GM21528 (cell line): ENCODE measurements around the gene ARAP1.

ENCODE experiments used
- ATAC-seq: cut with Tn5 transposase; IDR thresholded peaks from one replicate; pipeline ENCODE4 v1.9.1; 2021; ENCODE audit warnings: mild to moderate bottlenecking, moderate library complexity; ENCODE audit not compliant: unreplicated experiment, low FRiP score

ARAP1 gene

DNA sequence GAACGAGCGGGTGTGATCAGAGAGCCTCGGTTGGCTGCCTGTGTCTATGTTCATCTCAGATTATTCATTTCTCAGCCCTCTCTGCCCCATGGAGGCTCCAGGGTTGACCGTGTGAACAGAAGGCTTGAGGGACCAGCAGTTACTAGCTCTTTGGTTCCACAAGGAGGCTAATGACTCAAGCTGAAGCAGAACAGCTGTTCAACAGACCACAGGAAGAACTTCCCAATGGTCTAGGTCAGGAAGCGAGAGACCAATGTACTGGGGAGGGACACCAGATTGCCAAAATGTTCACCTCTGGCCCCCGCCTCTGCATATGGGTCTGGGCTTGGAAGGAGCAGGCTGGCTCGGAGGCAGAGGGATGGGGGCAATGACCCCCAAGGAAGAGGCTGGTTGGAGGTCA, 63.3 kb downstream of the ARAP1 start:
- no peak for ATAC-seq

- no peak for ATAC-seq
These were observed 63.7 kb downstream of the ARAP1 start for GRCh38 chr11:72688486-72688885.

DNA sequence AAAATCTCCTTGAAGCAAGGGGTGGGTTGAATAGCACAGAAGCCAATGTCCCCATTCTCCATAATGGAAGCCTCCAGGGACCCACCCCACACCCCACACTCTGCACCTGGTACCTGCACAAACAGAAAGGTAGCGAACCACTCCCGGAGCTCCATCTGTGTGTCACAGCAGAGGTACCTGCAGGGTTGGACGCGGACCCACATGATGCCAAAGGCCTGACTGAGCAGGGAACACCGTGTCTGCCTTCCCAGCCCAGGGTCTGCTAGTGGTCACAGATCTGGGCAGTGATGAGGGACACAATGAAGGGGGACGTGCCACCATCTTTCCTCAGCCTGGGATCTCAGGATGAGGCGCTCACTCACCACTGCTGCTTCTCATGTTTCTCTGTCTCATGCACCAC, 64.9 kb downstream of the ARAP1 start:
- no peak for ATAC-seq

DNA sequence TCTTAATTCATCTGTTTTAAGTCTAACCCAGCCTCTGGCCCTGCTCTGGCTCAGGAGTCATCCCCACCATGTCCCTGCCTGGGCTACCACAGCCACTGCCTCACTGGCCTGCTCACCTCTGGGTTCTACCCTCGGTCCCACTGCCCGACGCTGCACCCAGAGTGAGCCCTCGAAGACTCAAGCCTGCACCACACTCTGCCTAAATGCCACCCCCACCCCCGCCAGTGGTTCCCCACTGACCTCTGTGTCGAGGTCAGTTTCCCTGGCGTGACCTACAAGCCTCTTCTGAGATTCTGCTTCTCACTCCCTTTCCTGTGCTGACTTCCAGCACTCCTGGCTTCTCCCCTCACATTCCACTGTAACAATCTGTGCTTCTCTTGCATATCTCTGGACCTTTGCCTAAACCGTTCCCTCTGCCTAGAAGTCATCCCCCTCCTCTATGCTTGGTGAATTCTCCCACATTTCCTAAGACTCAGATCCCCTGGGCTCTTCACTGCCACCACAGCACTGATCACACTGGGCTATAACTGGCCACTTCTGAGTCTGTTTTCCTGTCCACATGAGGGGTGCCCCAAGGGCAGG, 65.5 kb downstream of the ARAP1 start:
- ATAC-seq, result no peak

DNA sequence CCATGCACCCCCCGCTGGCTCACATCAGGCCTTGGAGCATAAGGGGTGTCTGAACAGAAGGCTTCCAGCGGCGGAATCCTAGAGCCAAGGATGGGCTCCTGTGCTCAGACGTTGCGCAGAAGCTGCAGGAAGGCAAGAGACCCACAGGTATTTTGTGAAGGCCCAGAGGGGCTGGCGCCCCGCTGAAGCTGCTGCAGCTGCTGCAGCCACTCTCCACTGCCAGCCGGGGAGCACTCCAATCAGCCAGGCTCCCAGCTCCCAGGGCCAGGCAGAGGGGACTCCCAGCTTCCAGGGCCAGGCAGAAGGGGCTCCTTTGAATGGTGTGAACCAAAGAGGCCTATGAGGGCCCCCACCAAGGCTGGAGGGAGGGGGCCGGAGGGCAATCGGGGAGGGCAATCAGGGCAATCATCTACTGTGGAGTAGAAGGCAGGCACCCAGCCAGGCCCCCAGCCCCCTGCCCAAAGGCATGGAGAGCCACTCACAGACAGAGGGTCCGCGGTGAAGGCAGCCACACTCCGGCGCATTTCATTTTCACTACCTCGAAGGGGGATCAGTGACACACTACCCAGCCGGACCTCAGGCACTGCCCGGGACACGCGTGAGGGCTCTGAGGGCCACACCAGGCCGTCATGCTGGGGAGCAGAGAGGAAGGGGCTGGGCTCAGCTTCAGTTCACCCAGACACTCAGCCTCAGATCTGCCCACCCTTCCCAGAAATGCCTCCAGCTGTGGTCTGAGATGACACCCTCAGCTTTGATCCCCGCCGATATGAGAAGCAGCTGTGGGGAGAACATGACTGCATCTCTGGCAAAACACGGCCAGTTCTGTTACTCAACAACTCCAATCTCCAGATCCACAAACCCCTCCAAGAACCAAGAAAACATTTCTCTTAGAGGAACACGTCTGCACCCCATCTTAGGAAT, 66.4 kb downstream of the ARAP1 start:
- ATAC-seq, result no peak

- no peak for ATAC-seq
These were observed 67.8 kb downstream of the ARAP1 start for GRCh38 chr11:72684236-72684912.

- ATAC-seq, result no peak
These were observed 68.4 kb downstream of the ARAP1 start for GRCh38 chr11:72683782-72684200.

- ATAC-seq, result no peak
These were observed 69.4 kb downstream of the ARAP1 start for GRCh38 chr11:72682858-72683243.

DNA sequence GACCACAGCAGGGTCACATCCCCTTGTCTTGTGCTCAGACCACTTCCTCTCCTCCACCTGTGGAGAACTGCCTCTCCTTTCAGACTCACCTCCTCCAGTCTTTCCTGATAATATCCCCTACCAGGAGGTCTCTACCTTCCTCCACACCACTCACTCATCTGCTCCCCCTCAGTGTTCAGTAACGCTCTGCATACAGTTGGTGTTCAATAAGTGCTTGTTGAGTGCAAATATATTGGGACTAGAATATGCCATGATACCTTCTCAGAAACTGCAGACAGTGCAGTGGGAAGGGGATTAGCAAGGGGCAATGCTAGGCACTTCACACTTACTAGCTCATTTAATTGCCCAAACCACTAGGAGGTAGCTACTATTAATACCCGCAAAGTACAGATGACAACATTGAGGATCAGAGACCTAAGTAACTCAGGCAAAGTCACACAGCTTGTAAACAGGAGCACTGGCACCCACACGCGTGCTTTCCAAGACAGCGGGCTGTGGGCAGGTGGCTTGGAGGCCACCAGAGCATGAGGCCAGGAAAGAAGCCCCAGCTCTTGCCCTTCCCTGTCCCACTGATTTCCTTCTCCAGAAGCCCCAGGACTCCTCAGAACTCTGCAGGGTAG, 69.9 kb downstream of the ARAP1 start:
- ATAC-seq, result no peak

DNA sequence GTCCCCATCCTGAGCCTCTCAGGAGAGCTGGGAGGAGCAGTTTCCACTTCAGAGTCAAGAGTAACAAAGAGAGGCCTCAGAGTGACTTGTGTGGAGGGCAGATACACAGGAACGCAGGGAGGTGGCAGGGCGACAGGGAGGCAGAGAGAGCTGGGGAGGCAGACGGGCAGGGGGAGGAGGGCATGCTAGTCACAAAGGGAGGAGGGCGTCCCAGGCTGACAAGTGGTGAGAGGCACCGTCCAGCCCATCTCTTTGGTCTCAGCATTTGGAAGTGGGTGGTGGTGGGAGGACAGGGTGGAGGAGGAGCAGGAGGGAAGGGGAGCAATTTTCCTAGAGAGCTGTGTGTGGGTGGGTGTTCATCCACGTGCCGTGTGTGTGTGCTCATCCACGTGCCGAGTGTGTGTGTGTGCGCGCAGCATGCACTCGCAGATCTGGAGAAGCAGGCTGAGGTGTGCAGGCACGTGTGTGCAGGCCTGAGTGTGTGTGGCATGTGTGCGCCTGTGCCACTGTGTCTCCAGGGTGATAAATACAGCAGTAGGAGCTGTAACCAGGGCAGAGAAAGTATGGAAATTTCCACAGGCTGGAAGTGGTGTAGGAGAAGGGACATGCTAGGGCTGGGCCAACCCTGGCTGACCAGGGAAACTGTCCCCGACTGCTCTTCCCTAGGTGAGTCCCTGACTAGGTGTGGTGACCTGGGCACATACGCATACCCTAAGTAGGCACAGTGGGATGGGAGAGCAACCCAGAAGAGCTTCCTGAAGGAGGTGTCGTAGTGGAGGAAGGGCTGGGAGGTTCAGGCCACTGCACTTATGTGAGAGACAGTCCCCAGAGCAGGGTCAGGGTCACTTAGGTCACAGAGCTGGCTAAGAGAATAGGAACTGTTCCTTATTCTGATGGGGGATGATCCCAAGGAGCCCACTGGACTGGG, 70.7 kb downstream of the ARAP1 start:
- no peak for ATAC-seq

DNA sequence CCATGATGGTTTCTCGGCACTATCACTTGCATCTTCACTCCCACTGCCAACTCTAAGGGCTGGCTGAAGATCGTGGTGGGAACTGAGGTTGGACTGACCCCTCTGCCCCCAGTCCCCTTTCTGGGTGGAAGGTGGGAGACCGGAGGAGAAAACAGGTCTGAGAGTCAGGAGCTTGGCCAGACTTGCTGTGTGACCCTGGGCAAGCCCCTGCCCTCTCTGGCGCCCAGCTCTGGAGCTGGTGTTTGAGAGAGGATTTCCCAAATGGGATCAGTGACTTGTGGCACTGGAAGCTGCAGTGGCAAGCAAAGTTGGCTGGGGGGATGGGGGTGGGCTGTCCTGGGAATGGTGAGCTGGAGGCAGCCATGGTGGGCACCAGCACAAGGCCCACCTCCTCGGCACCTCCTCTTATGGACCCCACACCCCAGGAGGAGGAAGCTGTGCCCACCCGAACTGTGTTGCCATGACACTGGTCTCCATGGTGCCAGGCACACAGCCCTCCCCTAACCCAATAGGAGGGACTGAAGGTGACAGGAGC, 71.5 kb downstream of the ARAP1 start:
- ATAC-seq, result no peak

DNA sequence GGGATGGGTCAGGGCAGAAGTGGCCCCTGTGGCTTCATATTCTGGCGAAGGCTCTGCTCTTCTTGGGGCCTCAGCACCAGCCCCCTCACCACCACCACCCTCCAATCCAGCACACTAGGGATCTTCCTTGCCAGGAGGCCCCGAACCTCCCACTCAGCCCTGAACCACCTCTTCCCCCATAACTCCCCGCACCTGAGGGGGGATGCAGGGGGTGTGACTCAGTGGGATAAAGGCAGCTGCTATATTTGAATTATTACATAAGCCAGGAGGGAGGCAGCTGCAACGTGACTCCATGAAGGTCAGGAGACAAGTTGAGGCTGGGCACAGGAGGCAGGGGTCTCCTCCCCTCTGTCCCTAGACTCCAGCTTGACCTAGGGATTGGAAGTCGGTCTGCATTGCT, 72.3 kb downstream of the ARAP1 start:
- ATAC-seq, result no peak

- ATAC-seq, result no peak
These were observed 73.7 kb downstream of the ARAP1 start for GRCh38 chr11:72678524-72678923.

DNA sequence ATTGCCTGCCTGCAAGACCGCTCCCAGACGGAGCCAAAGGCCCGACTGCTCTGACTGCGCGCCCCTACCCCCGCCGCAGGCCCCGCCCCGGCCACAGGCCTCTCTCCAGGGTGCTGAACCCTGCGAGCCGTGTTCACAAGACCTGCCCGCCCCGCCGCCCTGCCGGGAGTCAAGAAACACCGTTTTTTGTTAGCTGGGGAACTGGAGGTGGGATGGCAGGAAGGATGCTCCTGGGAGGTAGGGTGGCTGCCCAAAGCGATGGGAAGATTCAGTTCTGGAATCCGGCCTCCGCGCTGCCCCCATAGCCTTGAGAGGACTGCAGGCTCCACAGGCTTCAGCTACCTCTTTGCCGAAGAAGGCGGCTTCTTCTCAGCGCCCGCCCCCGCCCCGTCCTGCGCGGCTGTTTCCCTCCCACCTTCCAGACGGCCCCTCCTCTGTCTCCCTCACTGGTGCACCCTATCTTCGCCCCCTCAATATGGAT, 75.3 kb downstream of the ARAP1 start:
- no peak for ATAC-seq

DNA sequence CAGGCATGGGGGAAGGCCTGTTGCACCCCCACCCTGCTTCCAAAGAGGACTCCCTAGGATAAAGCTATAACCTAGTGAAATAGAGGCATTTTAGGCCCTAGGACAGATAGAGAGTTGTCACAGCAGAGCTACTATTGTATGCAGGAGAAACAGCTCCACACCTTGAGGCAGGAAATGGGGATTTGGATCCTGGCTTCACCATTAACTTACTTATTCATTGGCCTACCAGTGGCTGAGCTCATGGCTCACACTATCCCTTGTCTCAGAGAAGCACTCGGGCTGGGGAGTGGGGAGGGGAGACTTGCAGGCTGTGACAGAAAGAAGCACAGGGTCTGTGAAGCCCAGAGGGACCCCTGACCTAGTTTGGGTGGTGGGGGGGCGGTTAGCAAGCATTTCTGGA, 77.0 kb downstream of the ARAP1 start:
- ATAC-seq, result no peak

- no peak for ATAC-seq
These were observed 78.0 kb downstream of the ARAP1 start, which contains the start of gene PDE2A for GRCh38 chr11:72673943-72674828. Gene PDE2A (minus strand): TSS chr11:72674422. CDS start chr11:72674207, 215 bp downstream.

DNA sequence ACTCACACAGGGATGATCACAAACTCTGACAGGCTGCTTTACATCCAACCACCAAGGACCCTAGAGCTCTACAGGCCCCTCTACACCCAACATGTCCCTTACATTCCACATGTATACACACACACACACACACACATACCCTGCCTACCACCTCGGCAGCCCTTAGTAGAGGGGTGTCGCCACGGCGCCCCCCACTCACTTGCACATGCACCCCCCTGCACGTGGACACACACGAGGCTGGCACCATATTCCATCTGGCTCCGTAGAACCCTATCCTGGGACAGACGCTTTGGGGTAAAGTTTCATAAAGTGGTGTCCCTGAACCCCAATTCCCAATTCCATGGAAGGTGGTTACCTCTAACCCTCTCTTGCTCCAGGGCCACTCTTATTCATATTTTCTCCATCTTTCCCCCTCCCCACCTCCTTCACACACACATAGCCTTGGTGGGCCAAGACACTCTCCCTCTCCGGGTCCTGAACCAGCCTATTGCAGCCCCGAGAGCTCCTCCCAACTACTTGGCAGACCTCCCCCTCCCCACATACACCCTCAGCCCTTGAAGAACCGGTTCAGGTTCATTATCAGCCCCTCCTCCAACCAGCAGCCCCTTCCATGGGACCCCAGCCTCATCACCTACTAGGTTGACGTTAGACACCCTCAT, 78.8 kb downstream of the ARAP1 start:
- no peak for ATAC-seq
